NCI-H2107 treated with DMSO at 0.1 percent for 48 hours (cell line): Measurements from ENCODE around the gene FRMD4A.
"Not testable (repeated sequence)": the region's sequence is repeated elsewhere in the genome, so short reads cannot be mapped to it uniquely, and the experiment has no call there.

ENCODE experiments used
- DNase-seq: peaks from one replicate; lab custom pipeline; 2025; ENCODE audit not compliant: unreplicated experiment; lab: John Stamatoyannopoulos, UW

FRMD4A gene

DNA sequence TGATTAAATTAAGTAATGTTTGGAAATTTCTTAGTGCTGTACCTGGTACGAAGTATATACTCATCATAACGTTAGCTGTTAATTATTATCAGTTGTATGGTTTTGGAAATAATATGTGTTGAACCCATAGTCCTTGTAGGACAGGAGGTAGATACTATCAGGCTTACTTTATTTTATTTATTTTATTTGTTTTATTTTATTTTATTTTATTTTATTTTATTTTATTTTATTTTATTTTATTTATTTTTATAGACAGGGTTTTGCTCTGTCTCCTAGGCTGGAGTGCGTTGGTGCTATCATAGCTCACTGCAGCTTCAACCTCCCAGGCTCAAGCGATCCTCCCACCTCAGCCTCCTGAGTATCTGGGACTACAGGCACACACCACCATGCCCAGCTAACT lies 465.5 kb downstream of the FRMD4A start:
- not testable (repeated sequence) for DNase-seq

- DNase-seq, result no peak
Observed at GRCh38 chr10:13862546-13863233, 468.0 kb downstream of the FRMD4A start.

- no peak for DNase-seq
Observed at GRCh38 chr10:13860886-13861285, 469.8 kb downstream of the FRMD4A start.

DNA sequence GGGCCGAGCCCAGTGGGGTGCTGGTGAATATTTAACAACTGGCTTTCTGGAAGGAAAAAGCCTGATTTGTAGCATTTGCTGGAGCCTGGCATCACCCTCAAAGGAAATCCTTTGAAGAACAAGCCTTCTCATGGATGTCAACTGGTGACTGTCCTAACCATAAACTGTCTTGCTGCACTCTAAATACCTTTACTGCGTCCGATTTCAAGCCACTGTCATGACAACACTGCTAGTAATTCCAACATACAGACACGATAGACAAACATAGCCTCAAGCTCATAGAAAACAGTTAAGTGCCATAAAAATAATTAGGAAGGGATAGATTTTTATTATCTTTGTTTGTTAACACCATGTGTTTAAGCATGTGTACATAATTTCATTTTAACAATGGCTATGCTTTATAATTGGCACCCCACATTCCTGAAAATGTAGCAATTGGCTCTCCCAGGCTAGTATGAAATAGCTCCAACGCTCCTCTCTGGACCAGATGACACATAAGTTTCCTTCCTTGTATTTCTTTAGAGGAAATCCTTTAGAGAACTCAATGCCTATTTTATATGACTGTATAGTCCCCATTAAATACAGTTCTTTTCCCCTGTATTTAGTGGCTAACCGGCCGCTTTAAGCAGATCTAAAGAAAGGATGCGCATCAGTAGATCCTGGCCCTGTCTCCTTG lies 470.6 kb downstream of the FRMD4A start:
- no peak for DNase-seq

DNA sequence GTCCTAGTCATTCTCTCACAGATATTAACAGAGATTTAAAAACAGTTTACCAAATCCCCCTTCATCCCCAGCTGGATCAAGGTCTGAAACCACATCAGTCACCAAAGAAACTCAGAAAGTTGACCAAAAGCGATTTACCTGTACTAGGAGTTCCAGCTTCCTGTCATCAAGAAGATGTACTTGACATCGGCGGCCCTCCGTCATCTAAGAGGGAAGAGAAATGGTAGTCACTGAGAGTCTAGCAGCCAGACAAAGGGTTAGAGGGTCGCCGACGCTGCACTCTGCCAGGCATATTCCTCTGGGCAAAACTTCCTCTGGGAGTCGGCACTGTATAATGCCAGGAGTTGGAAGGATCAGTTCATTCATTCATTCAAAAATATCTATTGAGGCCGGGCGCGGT lies 472.0 kb downstream of the FRMD4A start:
- no peak for DNase-seq

GRCh38 chr10:13857451-13857850 lies 473.3 kb downstream of the FRMD4A start:
- no peak for DNase-seq

GRCh38 chr10:13853854-13854253 lies 476.9 kb downstream of the FRMD4A start:
- no peak for DNase-seq

GRCh38 chr10:13852872-13853271 lies 477.9 kb downstream of the FRMD4A start:
- no peak for DNase-seq

DNA sequence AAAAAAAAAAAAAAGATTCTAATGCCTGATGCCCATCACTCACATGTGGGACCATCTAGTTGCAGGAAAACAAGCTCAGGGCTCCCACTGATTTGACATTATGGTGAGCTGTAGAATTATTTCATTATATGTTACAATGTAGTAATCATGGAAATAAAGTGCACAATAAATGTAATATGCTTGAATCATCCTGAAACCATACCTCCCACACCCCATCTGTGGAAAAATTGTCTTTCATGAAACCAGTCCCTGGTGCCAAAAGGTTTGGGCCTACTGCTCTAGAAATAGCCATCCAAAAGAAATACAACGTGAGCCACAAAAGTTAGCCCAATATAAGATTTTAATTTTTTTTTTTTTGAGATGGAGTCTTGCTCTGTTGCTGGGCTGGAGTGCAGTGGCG lies 478.8 kb downstream of the FRMD4A start:
- DNase-seq, result no peak

DNA sequence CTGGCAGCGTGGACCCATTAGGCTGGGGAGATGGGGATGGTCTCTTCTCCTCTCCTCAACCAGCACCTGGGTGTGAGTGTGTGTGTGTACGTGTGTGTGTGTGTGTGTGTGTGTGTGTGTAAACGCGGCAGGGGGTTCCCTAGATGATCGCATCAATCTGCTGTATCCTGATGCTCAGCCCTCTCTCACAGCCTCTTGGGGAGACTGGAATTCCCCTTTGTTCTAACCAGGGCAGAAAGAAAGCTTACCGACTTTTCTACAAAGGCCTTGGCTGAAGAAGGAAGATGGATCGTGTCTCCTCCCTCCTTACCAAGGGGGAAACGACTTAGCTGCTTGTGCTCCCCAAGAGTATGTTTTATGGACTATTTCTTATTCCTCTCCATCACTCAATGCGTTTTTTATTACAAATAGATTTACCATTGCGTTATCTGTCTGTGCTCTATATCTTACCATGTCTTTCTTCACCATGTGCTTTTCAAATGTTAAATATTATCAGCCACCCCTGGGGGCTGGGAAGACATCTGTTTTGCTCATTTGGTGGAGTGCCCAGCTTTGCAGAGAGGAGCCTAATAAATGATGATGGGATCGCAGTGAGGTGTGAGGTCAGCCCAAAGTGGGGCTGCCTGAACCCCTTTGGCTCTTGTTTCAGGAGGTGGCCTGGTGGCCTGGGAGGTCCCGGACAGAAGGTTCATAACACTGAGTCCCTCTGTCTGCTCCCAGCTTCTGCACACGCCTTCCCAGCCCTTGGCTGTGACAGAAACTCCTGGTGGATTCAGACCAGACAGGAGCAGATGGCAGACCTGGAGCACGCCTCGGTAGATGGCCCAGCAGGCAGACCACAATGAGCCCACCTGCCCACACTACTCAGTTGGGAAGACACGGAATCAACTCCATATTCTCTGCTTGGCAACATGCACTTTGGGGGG lies 481.9 kb downstream of the FRMD4A start:
- DNase-seq, result no peak

GRCh38 chr10:13847201-13847631 lies 483.5 kb downstream of the FRMD4A start:
- DNase-seq, result no peak

GRCh38 chr10:13845897-13846296 lies 484.8 kb downstream of the FRMD4A start:
- DNase-seq, result no peak

DNA sequence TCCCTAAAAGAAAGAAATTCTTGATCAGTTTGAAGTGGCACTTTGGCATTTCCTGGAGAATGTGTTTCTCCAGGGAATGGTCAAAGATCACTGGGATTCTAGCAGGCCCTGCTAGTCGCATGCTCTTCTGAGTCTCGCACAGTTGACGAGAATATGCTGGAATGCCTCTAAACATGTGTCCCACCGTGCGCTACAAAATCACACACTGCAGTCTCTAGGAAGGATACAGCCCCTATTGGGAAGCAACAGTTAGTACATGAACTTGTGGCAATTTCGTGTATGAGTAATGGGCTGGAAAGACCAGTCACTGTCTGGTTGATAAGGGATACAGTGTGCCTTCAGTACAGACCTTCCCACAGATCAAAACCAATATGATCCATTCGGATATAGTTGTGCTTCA lies 486.1 kb downstream of the FRMD4A start:
- DNase-seq, result no peak

DNA sequence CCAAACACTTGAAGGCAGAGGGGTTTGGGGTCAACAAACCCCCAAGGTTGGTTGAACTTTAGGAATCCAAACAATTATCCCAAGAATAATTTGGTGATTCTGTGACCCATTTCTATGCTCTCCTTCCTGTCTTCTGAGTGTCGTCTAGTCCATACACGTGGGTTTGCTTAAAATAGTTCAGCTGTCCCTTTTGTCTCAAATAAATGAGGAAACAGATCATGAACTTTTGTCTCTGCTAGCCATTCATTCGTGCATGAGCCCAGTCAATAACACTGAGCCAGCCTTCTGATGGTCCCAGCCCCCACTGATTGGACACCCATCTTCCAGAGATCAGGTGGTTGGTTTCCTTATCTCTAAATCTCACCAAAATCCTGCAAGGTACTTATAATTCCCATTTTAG lies 488.6 kb downstream of the FRMD4A start:
- DNase-seq, result no peak

- no peak for DNase-seq
Observed at GRCh38 chr10:13840036-13840435, 490.7 kb downstream of the FRMD4A start.

GRCh38 chr10:13839430-13839990 lies 491.2 kb downstream of the FRMD4A start:
- no peak for DNase-seq

- DNase-seq, result no peak
Observed at GRCh38 chr10:13839030-13839429, 491.7 kb downstream of the FRMD4A start.

DNA sequence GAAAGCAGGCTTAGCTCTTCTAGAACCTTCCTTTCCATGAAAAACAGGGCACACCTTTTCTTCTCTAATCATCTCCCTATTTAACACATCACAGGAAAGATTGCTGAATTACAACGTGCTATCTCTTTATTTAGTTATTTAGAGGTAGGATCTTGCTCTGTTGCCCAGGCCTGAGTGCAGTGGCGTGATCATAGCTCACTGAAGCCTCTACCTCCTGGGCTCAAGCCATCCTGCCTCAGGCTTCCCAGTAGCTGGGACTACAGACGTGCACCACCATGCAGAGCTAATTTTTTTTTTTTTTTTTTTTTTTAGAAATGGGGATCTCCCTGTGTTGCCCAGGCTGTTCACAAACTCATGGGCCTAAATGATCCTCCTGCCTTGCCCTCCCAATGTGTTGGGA lies 492.8 kb downstream of the FRMD4A start:
- no peak for DNase-seq

- no peak for DNase-seq
Observed at GRCh38 chr10:13834581-13835286, 496.0 kb downstream of the FRMD4A start.

DNA sequence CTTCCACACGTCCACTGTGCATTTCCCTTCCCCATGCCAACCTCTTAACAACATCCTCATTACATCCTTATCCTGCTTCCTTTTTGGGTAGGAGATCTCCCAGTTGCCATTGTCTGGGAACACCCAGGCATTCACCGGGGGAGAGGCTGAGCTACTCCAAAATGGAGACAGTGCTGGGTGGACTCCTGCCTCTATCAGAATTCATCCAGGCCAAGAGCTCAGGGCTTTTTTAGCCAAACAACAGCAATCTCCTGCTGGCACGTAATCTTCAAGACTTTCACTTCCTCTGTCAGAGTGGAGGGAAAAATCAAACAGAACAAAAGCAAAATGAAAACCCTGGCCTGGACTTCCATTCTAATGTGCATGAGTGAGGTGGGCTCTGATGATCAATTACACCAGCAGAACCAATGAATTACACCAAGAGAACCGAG lies 499.0 kb downstream of the FRMD4A start:
- no peak for DNase-seq

DNA sequence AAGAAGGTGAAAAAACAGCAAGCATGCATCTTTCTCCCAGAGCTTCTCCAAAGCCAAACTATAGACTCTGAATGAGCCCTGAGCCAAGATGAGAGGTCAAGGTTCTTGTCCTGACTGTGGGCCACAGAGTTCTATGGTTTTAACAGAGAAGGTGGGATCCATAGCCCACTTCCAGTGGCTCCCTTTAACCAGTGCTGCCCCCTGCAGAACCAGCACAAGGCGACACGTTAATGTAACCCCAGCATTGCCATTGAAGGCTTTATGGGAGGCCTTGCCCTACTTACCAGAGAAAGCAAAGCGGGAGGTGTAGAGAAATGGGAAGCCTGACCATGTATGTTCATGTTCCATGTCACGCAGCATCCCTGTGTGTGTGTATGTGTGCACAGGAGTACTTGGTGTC lies 500.3 kb downstream of the FRMD4A start:
- no peak for DNase-seq
